ENCODE measurements around the gene CECR2. TPM values are rescaled to one million over a fixed set of nuclear protein-coding genes. Genes with fewer than 3 reads are reported as not detected.
"Not testable (repeated sequence)": the region's sequence is repeated elsewhere in the genome, so short reads cannot be mapped to it uniquely, and the experiment has no call there.

Gene CECR2
- total and polyA plus RNA-seq, 4 experiments from 2014 or later = not detected

GRCh38 chr22:17419348-17419747 lies 50.1 kb downstream of the CECR2 start:
- Histone ChIP-seq H3K27ac (ENCODE audit: low read depth, low read length) (no peak overlapping the region), H3K4me3 (ENCODE audit: low read length in 2 of 2) (no peak overlapping the region), H3K9me3 (ENCODE audit: control insufficient read depth in 1 of 2, low read length in 2 of 2) (no peaks in the 10 kb centered on the region), H3K4me1 (ENCODE audit: insufficient read depth, low read length) (no peaks in the 10 kb centered on the region), H3K27me3 (ENCODE audit: insufficient read depth, low read length) (no peaks in the 10 kb centered on the region), H3K36me3 (ENCODE audit: insufficient read depth, low read length) (no peaks in the 10 kb centered on the region)
- intact Hi-C loops (cut with micrococcal nuclease) = no loop called here
- no peaks in the 10 kb centered on the region for H3K9me3 Mint-ChIP-seq
- peaks cover 0 to 1% of the 10 kb centered on the region in 2 donors for H3K27me3 Mint-ChIP-seq
- H3K4me1 Mint-ChIP-seq = no peaks in the 10 kb centered on the region
- DNase-seq = no peak
- POLR2A ChIA-PET (ENCODE audit: partially characterized antibody) = no interaction called here
- H3K36me3 Mint-ChIP-seq = no peaks in the 10 kb centered on the region
- CTCF ChIA-PET (ENCODE audit: partially characterized antibody) = interaction anchor here (0.8 to 1.1 kb wide), 2 partner anchors 27 to 29 kb away, joined by 3 read pairs; no protein-coding TSS in a partner anchor
- H3K4me3 Mint-ChIP-seq = no peak overlapping the region
- H3K27ac Mint-ChIP-seq = no peak overlapping the region

- H3K27ac ChIP-seq (ENCODE audit: low read depth, low read length) = no peak overlapping the region
- H3K4me3 Mint-ChIP-seq = no peak overlapping the region
- H3K27me3 Mint-ChIP-seq = peaks cover 5 to 8% of the 10 kb centered on the region in 2 donors
- H3K4me3 ChIP-seq (ENCODE audit: low read length in 2 of 2) = no peak overlapping the region
- no peaks in the 10 kb centered on the region for H3K36me3 ChIP-seq (ENCODE audit: insufficient read depth, low read length)
- no peak for DNase-seq
- ChIA-PET POLR2A (ENCODE audit: partially characterized antibody) (no interaction called here), CTCF (ENCODE audit: partially characterized antibody) (no interaction called here)
- H3K27ac Mint-ChIP-seq = no peak overlapping the region
- no peaks in the 10 kb centered on the region for H3K4me1 ChIP-seq (ENCODE audit: insufficient read depth, low read length)
- intact Hi-C loops (cut with micrococcal nuclease) = no loop called here
- no peaks in the 10 kb centered on the region for H3K9me3 ChIP-seq (ENCODE audit: control insufficient read depth in 1 of 2, low read length in 2 of 2)
- H3K36me3 Mint-ChIP-seq = no peaks in the 10 kb centered on the region
- no peaks in the 10 kb centered on the region for H3K4me1 Mint-ChIP-seq
- H3K27me3 ChIP-seq (ENCODE audit: insufficient read depth, low read length) = no peaks in the 10 kb centered on the region
- no peaks in the 10 kb centered on the region for H3K9me3 Mint-ChIP-seq
Measured at GRCh38 chr22:17422736-17423343, 53.6 kb downstream of the CECR2 start.

GRCh38 chr22:17423616-17424015 lies 54.4 kb downstream of the CECR2 start:
- CTCF ChIA-PET (ENCODE audit: partially characterized antibody) = no interaction called here
- POLR2A ChIA-PET (ENCODE audit: partially characterized antibody) = no interaction called here
- intact Hi-C loops (cut with micrococcal nuclease) = no loop called here
- H3K4me1 Mint-ChIP-seq = no peaks in the 10 kb centered on the region
- no peak for DNase-seq
- H3K4me3 Mint-ChIP-seq = no peak overlapping the region
- no peaks in the 10 kb centered on the region for H3K9me3 Mint-ChIP-seq
- no peaks in the 10 kb centered on the region for H3K27me3 ChIP-seq (ENCODE audit: insufficient read depth, low read length)
- H3K27me3 Mint-ChIP-seq = peaks cover 8 to 13% of the 10 kb centered on the region in 2 donors
- H3K36me3 Mint-ChIP-seq = no peaks in the 10 kb centered on the region
- no peak overlapping the region for H3K27ac Mint-ChIP-seq
- H3K4me1 ChIP-seq (ENCODE audit: insufficient read depth, low read length) = no peaks in the 10 kb centered on the region
- no peaks in the 10 kb centered on the region for H3K9me3 ChIP-seq (ENCODE audit: control insufficient read depth in 1 of 2, low read length in 2 of 2)
- H3K36me3 ChIP-seq (ENCODE audit: insufficient read depth, low read length) = no peaks in the 10 kb centered on the region
- no peak overlapping the region for H3K4me3 ChIP-seq (ENCODE audit: low read length in 2 of 2)
- no peak overlapping the region for H3K27ac ChIP-seq (ENCODE audit: low read depth, low read length)

- H3K27ac ChIP-seq (ENCODE audit: low read depth, low read length); H3K4me3 ChIP-seq (ENCODE audit: low read length in 2 of 2); POLR2A ChIA-PET (ENCODE audit: partially characterized antibody); H3K36me3 Mint-ChIP-seq; DNase-seq; H3K4me3 Mint-ChIP-seq; H3K36me3 ChIP-seq (ENCODE audit: insufficient read depth, low read length); H3K4me1 ChIP-seq (ENCODE audit: insufficient read depth, low read length); H3K27ac Mint-ChIP-seq; CTCF ChIA-PET (ENCODE audit: partially characterized antibody); H3K9me3 Mint-ChIP-seq; H3K27me3 ChIP-seq (ENCODE audit: insufficient read depth, low read length); H3K4me1 Mint-ChIP-seq; intact Hi-C loops (cut with micrococcal nuclease); H3K9me3 ChIP-seq (ENCODE audit: control insufficient read depth in 1 of 2, low read length in 2 of 2): not testable (repeated sequence)
- H3K27me3 Mint-ChIP-seq = peaks cover 12 to 24% of the 10 kb centered on the region in 2 donors
Measured at GRCh38 chr22:17427528-17427927, 58.3 kb downstream of the CECR2 start.

GRCh38 chr22:17429516-17429915 lies 60.3 kb downstream of the CECR2 start:
- Histone ChIP-seq H3K4me1 (ENCODE audit: insufficient read depth, low read length) (no peaks in the 10 kb centered on the region), H3K27me3 (ENCODE audit: insufficient read depth, low read length) (no peaks in the 10 kb centered on the region), H3K9me3 (ENCODE audit: control insufficient read depth in 1 of 2, low read length in 2 of 2) (no peaks in the 10 kb centered on the region), H3K36me3 (ENCODE audit: insufficient read depth, low read length) (no peaks in the 10 kb centered on the region), H3K4me3 (ENCODE audit: low read length in 2 of 2) (no peak overlapping the region), H3K27ac (ENCODE audit: low read depth, low read length) (no peak overlapping the region)
- Mint-ChIP-seq H3K27ac (no peak overlapping the region), H3K4me1 (no peaks in the 10 kb centered on the region), H3K27me3 (peaks cover 12 to 24% of the 10 kb centered on the region in 2 donors), H3K9me3 (no peaks in the 10 kb centered on the region), H3K36me3 (no peaks in the 10 kb centered on the region), H3K4me3 (no peak overlapping the region)
- ChIA-PET CTCF (ENCODE audit: partially characterized antibody) (no interaction called here), POLR2A (ENCODE audit: partially characterized antibody) (no interaction called here)
- intact Hi-C loops (cut with micrococcal nuclease) = no loop called here
- DNase-seq = no peak

GRCh38 chr22:17430412-17430811 lies 61.2 kb downstream of the CECR2 start:
- Mint-ChIP-seq H3K4me1 (no peaks in the 10 kb centered on the region), H3K36me3 (no peaks in the 10 kb centered on the region), H3K4me3 (no peak overlapping the region), H3K27ac (no peak overlapping the region), H3K27me3 (peaks cover 14 to 22% of the 10 kb centered on the region in 2 donors), H3K9me3 (no peaks in the 10 kb centered on the region)
- intact Hi-C loops (cut with micrococcal nuclease) = no loop called here
- H3K4me3 ChIP-seq (ENCODE audit: low read length in 2 of 2) = no peak overlapping the region
- no peaks in the 10 kb centered on the region for H3K9me3 ChIP-seq (ENCODE audit: control insufficient read depth in 1 of 2, low read length in 2 of 2)
- ChIA-PET CTCF (ENCODE audit: partially characterized antibody) (interaction anchor here (1.0 kb wide), 1 partner anchor 259 kb away, joined by 3 read pairs; no protein-coding TSS in a partner anchor), POLR2A (ENCODE audit: partially characterized antibody) (no interaction called here)
- no peaks in the 10 kb centered on the region for H3K36me3 ChIP-seq (ENCODE audit: insufficient read depth, low read length)
- H3K4me1 ChIP-seq (ENCODE audit: insufficient read depth, low read length) = no peaks in the 10 kb centered on the region
- no peak overlapping the region for H3K27ac ChIP-seq (ENCODE audit: low read depth, low read length)
- DNase-seq = no peak
- no peaks in the 10 kb centered on the region for H3K27me3 ChIP-seq (ENCODE audit: insufficient read depth, low read length)

- intact Hi-C loops (cut with micrococcal nuclease) = no loop called here
- Mint-ChIP-seq H3K4me1 (no peaks in the 10 kb centered on the region), H3K27ac (no peak overlapping the region), H3K9me3 (no peaks in the 10 kb centered on the region), H3K27me3 (peaks cover 12 to 22% of the 10 kb centered on the region in 2 donors), H3K4me3 (no peak overlapping the region), H3K36me3 (no peaks in the 10 kb centered on the region)
- CTCF ChIA-PET (ENCODE audit: partially characterized antibody) = interaction anchor here (1.0 kb wide), 1 partner anchor 259 kb away, joined by 3 read pairs; no protein-coding TSS in a partner anchor
- Histone ChIP-seq H3K4me3 (ENCODE audit: low read length in 2 of 2) (no peak overlapping the region), H3K9me3 (ENCODE audit: control insufficient read depth in 1 of 2, low read length in 2 of 2) (no peaks in the 10 kb centered on the region), H3K27ac (ENCODE audit: low read depth, low read length) (no peak overlapping the region), H3K36me3 (ENCODE audit: insufficient read depth, low read length) (no peaks in the 10 kb centered on the region), H3K27me3 (ENCODE audit: insufficient read depth, low read length) (no peaks in the 10 kb centered on the region), H3K4me1 (ENCODE audit: insufficient read depth, low read length) (no peaks in the 10 kb centered on the region)
- POLR2A ChIA-PET (ENCODE audit: partially characterized antibody) = no interaction called here
- DNase-seq = no peak
Measured at GRCh38 chr22:17431179-17431578, 61.9 kb downstream of the CECR2 start.

Data from CD4-positive, alpha-beta memory T cell (primary cell).